Measurements from ENCODE around the gene RNF133.

Gene RNF133

GRCh38 chr7:122738947-122739346 lies 40.0 kb upstream of the RNF133 start:
- H3K18ac ChIP-seq (ENCODE audit: low read length) = no peak overlapping the region
- H2BK5ac ChIP-seq (ENCODE audit: low read depth, low read length, poor library complexity) = no peak overlapping the region
- no peak overlapping the region for H2AFZ ChIP-seq (ENCODE audit: insufficient read depth, low read length, poor library complexity)
- H3K4ac ChIP-seq (ENCODE audit: low read depth, low read length) = no peak overlapping the region
- H3K27ac ChIP-seq (ENCODE audit: low read depth, low read length) = no peak overlapping the region
- H3K23ac ChIP-seq (ENCODE audit: low read length) = no peak overlapping the region
- H4K91ac ChIP-seq (ENCODE audit: low read depth, low read length) = no peak overlapping the region
- H3K4me3 ChIP-seq (ENCODE audit: low read depth, low read length) = no peak overlapping the region
- no peaks in the 10 kb centered on the region for H3K79me2 ChIP-seq (ENCODE audit: control insufficient read depth, insufficient read depth, low read length, poor library complexity)
- H3K79me1 ChIP-seq (ENCODE audit: low read length) = no peaks in the 10 kb centered on the region
- H3K4me1 ChIP-seq (ENCODE audit: control insufficient read depth in 1 of 2, insufficient read depth in 2 of 2, low read length in 2 of 2) = no peaks in the 10 kb centered on the region
- H3K27me3 ChIP-seq (ENCODE audit: insufficient read depth, low read length) = no peaks in the 10 kb centered on the region
- no peak for DNase-seq
- no peak overlapping the region for H2BK120ac ChIP-seq (ENCODE audit: insufficient read depth, low read length, poor library complexity)
- no peak overlapping the region for H2BK12ac ChIP-seq (ENCODE audit: low read length)
- H3K9me3 ChIP-seq (ENCODE audit: insufficient read depth, low read depth, low read length) = no peaks in the 10 kb centered on the region
- WGBS (ENCODE audit: extremely low coverage, insufficient coverage, insufficient read length) = no CpG with 5 or more reads among the region's 2 CpGs
- no peak overlapping the region for H2AK5ac ChIP-seq (ENCODE audit: low read length)
- no peak overlapping the region for H3K9ac ChIP-seq (ENCODE audit: low read length)
- H4K8ac ChIP-seq (ENCODE audit: low read depth, low read length) = no peak overlapping the region
- H3K4me2 ChIP-seq (ENCODE audit: low read length) = no peak overlapping the region
- H3K36me3 ChIP-seq (ENCODE audit: control insufficient read depth in 1 of 2, insufficient read depth in 2 of 2, low read length in 2 of 2) = no peaks in the 10 kb centered on the region
- no peak overlapping the region for H3K14ac ChIP-seq (ENCODE audit: low read length)
- no peak overlapping the region for H4K12ac ChIP-seq (ENCODE audit: low read depth, low read length)

- H2BK5ac ChIP-seq (ENCODE audit: low read depth, low read length, poor library complexity) = no peak overlapping the region
- no peaks in the 10 kb centered on the region for H3K36me3 ChIP-seq (ENCODE audit: control insufficient read depth in 1 of 2, insufficient read depth in 2 of 2, low read length in 2 of 2)
- no peak overlapping the region for H2AK5ac ChIP-seq (ENCODE audit: low read length)
- no peaks in the 10 kb centered on the region for H3K27me3 ChIP-seq (ENCODE audit: insufficient read depth, low read length)
- no peak overlapping the region for H2AFZ ChIP-seq (ENCODE audit: insufficient read depth, low read length, poor library complexity)
- H3K4me1 ChIP-seq (ENCODE audit: control insufficient read depth in 1 of 2, insufficient read depth in 2 of 2, low read length in 2 of 2) = no peaks in the 10 kb centered on the region
- no CpG with 5 or more reads among the region's 1 CpG for WGBS (ENCODE audit: extremely low coverage, insufficient coverage, insufficient read length)
- no peak overlapping the region for H2BK12ac ChIP-seq (ENCODE audit: low read length)
- no peak overlapping the region for H3K4me3 ChIP-seq (ENCODE audit: low read depth, low read length)
- H4K91ac ChIP-seq (ENCODE audit: low read depth, low read length) = no peak overlapping the region
- no peak overlapping the region for H2BK120ac ChIP-seq (ENCODE audit: insufficient read depth, low read length, poor library complexity)
- H3K23ac ChIP-seq (ENCODE audit: low read length) = no peak overlapping the region
- DNase-seq = no peak
- H3K9ac ChIP-seq (ENCODE audit: low read length) = no peak overlapping the region
- H3K79me1 ChIP-seq (ENCODE audit: low read length) = no peaks in the 10 kb centered on the region
- H4K8ac ChIP-seq (ENCODE audit: low read depth, low read length) = no peak overlapping the region
- H3K14ac ChIP-seq (ENCODE audit: low read length) = no peak overlapping the region
- H3K4ac ChIP-seq (ENCODE audit: low read depth, low read length) = no peak overlapping the region
- no peak overlapping the region for H4K12ac ChIP-seq (ENCODE audit: low read depth, low read length)
- no peaks in the 10 kb centered on the region for H3K79me2 ChIP-seq (ENCODE audit: control insufficient read depth, insufficient read depth, low read length, poor library complexity)
- H3K4me2 ChIP-seq (ENCODE audit: low read length) = no peak overlapping the region
- H3K18ac ChIP-seq (ENCODE audit: low read length) = no peak overlapping the region
- H3K9me3 ChIP-seq (ENCODE audit: insufficient read depth, low read depth, low read length) = no peaks in the 10 kb centered on the region
- H3K27ac ChIP-seq (ENCODE audit: low read depth, low read length) = no peak overlapping the region
Measured at GRCh38 chr7:122736183-122736582, 37.3 kb upstream of the RNF133 start.

GRCh38 chr7:122727759-122728158 lies 28.8 kb upstream of the RNF133 start:
- Histone ChIP-seq H3K36me3 (ENCODE audit: control insufficient read depth in 1 of 2, insufficient read depth in 2 of 2, low read length in 2 of 2) (no peaks in the 10 kb centered on the region), H2AK5ac (ENCODE audit: low read length) (no peak overlapping the region), H2BK5ac (ENCODE audit: low read depth, low read length, poor library complexity) (no peak overlapping the region), H3K27ac (ENCODE audit: low read depth, low read length) (no peak overlapping the region), H3K27me3 (ENCODE audit: insufficient read depth, low read length) (no peaks in the 10 kb centered on the region), H4K8ac (ENCODE audit: low read depth, low read length) (no peak overlapping the region), H3K14ac (ENCODE audit: low read length) (no peak overlapping the region), H3K4me1 (ENCODE audit: control insufficient read depth in 1 of 2, insufficient read depth in 2 of 2, low read length in 2 of 2) (no peaks in the 10 kb centered on the region), H3K79me1 (ENCODE audit: low read length) (no peaks in the 10 kb centered on the region), H2AFZ (ENCODE audit: insufficient read depth, low read length, poor library complexity) (no peak overlapping the region), H3K4me3 (ENCODE audit: low read depth, low read length) (no peak overlapping the region), H3K79me2 (ENCODE audit: control insufficient read depth, insufficient read depth, low read length, poor library complexity) (no peaks in the 10 kb centered on the region), H3K4me2 (ENCODE audit: low read length) (no peak overlapping the region), H2BK120ac (ENCODE audit: insufficient read depth, low read length, poor library complexity) (no peak overlapping the region), H3K23ac (ENCODE audit: low read length) (no peak overlapping the region), H3K18ac (ENCODE audit: low read length) (no peak overlapping the region), H3K4ac (ENCODE audit: low read depth, low read length) (no peak overlapping the region), H3K9ac (ENCODE audit: low read length) (no peak overlapping the region), H4K12ac (ENCODE audit: low read depth, low read length) (no peak overlapping the region), H2BK12ac (ENCODE audit: low read length) (no peak overlapping the region), H4K91ac (ENCODE audit: low read depth, low read length) (no peak overlapping the region), H3K9me3 (ENCODE audit: insufficient read depth, low read depth, low read length) (no peaks in the 10 kb centered on the region)
- no peak for DNase-seq
- no CpG with 5 or more reads among the region's 1 CpG for WGBS (ENCODE audit: extremely low coverage, insufficient coverage, insufficient read length)

- H3K23ac ChIP-seq (ENCODE audit: low read length) = no peak overlapping the region
- no peak overlapping the region for H3K9ac ChIP-seq (ENCODE audit: low read length)
- H2AFZ ChIP-seq (ENCODE audit: insufficient read depth, low read length, poor library complexity) = no peak overlapping the region
- no peaks in the 10 kb centered on the region for H3K79me2 ChIP-seq (ENCODE audit: control insufficient read depth, insufficient read depth, low read length, poor library complexity)
- H2BK5ac ChIP-seq (ENCODE audit: low read depth, low read length, poor library complexity) = no peak overlapping the region
- no peak overlapping the region for H4K8ac ChIP-seq (ENCODE audit: low read depth, low read length)
- H4K12ac ChIP-seq (ENCODE audit: low read depth, low read length) = no peak overlapping the region
- no peak overlapping the region for H4K91ac ChIP-seq (ENCODE audit: low read depth, low read length)
- H3K4ac ChIP-seq (ENCODE audit: low read depth, low read length) = no peak overlapping the region
- H3K27ac ChIP-seq (ENCODE audit: low read depth, low read length) = no peak overlapping the region
- no peak overlapping the region for H3K4me2 ChIP-seq (ENCODE audit: low read length)
- no peak overlapping the region for H3K18ac ChIP-seq (ENCODE audit: low read length)
- H3K4me1 ChIP-seq (ENCODE audit: control insufficient read depth in 1 of 2, insufficient read depth in 2 of 2, low read length in 2 of 2) = no peaks in the 10 kb centered on the region
- H2BK120ac ChIP-seq (ENCODE audit: insufficient read depth, low read length, poor library complexity) = no peak overlapping the region
- peak in 1 of 2 donors; percentile 26 for DNase-seq
- no peak overlapping the region for H2BK12ac ChIP-seq (ENCODE audit: low read length)
- H3K36me3 ChIP-seq (ENCODE audit: control insufficient read depth in 1 of 2, insufficient read depth in 2 of 2, low read length in 2 of 2) = no peaks in the 10 kb centered on the region
- H3K14ac ChIP-seq (ENCODE audit: low read length) = no peak overlapping the region
- no peaks in the 10 kb centered on the region for H3K79me1 ChIP-seq (ENCODE audit: low read length)
- H3K9me3 ChIP-seq (ENCODE audit: insufficient read depth, low read depth, low read length) = no peaks in the 10 kb centered on the region
- H3K27me3 ChIP-seq (ENCODE audit: insufficient read depth, low read length) = no peaks in the 10 kb centered on the region
- H2AK5ac ChIP-seq (ENCODE audit: low read length) = no peak overlapping the region
- H3K4me3 ChIP-seq (ENCODE audit: low read depth, low read length) = no peak overlapping the region
Measured at GRCh38 chr7:122727354-122727753, 28.4 kb upstream of the RNF133 start.

Measured in trophoblast cell (in vitro differentiated cells and primary cell).